ENCODE measurements around the gene CEP295NL. TPM values are rescaled to one million over a fixed set of nuclear protein-coding genes. Genes with fewer than 3 reads are reported as not detected.

The CEP295NL gene
- total and polyA plus RNA-seq, 2 of the 8 experiments (the other 6 are each of a cell fraction or from before 2014, with no cell fraction given) = 0.06 to 2.0 TPM

DNA sequence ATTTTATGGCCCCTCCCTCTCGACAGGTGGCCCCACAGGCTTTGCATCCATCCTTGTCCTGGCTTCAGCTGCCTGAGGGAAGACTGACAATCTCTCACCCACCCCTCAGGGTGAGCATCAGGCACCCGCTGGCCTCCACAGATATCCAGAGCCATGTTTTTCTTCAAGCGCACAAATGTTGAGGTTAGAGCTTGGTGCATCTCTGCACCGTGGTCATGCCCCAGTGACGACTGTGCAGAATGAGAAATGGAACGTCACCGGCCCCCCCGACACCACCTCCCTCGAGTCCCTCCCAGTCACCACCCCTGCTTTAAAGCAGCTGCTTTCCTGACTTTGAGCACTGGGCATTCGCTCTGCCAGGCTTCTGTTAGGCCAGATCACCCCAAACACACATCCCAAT, 42.0 kb upstream of the CEP295NL start:
- H3K4ac ChIP-seq (replicated peaks; ENCODE audit: insufficient read length, low read depth, low read length) = no peak overlapping the region
- ChIA-PET POLR2A (ENCODE audit: partially characterized antibody) (interaction anchor here (0.9 kb wide), 1 partner anchor 222 kb away, joined by 4 read pairs; no protein-coding TSS in a partner anchor), CTCF (ENCODE audit: partially characterized antibody) (interaction anchor here (1.2 kb wide), 1 partner anchor 8 kb away, joined by 3 read pairs; no protein-coding TSS in a partner anchor)
- no peaks in the 10 kb centered on the region for H3K36me3 ChIP-seq (ENCODE audit: control insufficient read depth in 2 of 4, insufficient read depth in 4 of 4, low read length in 3 of 4)
- H3K27ac ChIP-seq (ENCODE audit: low read depth, low read length) = no peak overlapping the region
- H3K9me3 ChIP-seq (ENCODE audit: insufficient read depth in 2 of 2, low read depth in 1 of 2, low read length in 1 of 2) = peaks cover 0 to 1% of the 10 kb centered on the region in 2 experiments; a peak in 1 of 4 replicates
- H3K56ac ChIP-seq (replicated peaks; ENCODE audit: insufficient read length, low read depth, low read length) = no peak overlapping the region
- no peak overlapping the region for H3K4me3 ChIP-seq (ENCODE audit: extremely low read depth in 1 of 4, insufficient read depth in 2 of 4, low read depth in 3 of 4, low read length in 4 of 4)
- H2BK5ac ChIP-seq (ENCODE audit: low read depth, low read length) = no peak overlapping the region
- H2AK5ac ChIP-seq (ENCODE audit: low read depth, low read length) = no peak overlapping the region
- no peak overlapping the region for H3K23ac ChIP-seq (ENCODE audit: insufficient read length)
- no peaks in the 10 kb centered on the region for H3K27me3 ChIP-seq (replicated peaks in 1 of 4; ENCODE audit: control insufficient read depth in 3 of 4, extremely low read depth in 1 of 4, insufficient read depth in 3 of 4, low read length in 3 of 4)
- no peak overlapping the region for H3K14ac ChIP-seq (ENCODE audit: insufficient read length)
- H4K91ac ChIP-seq (replicated peaks; ENCODE audit: insufficient read length, low read length) = no peak overlapping the region
- H3K79me1 ChIP-seq (ENCODE audit: low read depth, low read length) = no peaks in the 10 kb centered on the region
- no peaks in the 10 kb centered on the region for H3K4me1 ChIP-seq (replicated peaks in 1 of 4; ENCODE audit: control insufficient read depth in 3 of 4, insufficient read depth in 4 of 4, low read length in 3 of 4)
- no peaks in the 10 kb centered on the region for H3K79me2 ChIP-seq (ENCODE audit: control insufficient read depth in 1 of 2, insufficient read depth in 2 of 2, low read length in 2 of 2)
- no peak overlapping the region for H3K4me2 ChIP-seq (ENCODE audit: insufficient read depth in 1 of 2, low read depth in 2 of 2, low read length in 2 of 2)
- H3K23me2 ChIP-seq (ENCODE audit: low read depth, low read length) = no peaks in the 10 kb centered on the region
- H4K5ac ChIP-seq (ENCODE audit: insufficient read length, low read depth, low read length) = no peak overlapping the region
- no peak overlapping the region for H2BK12ac ChIP-seq (ENCODE audit: low read depth, low read length)
- no peak overlapping the region for H3K9ac ChIP-seq (replicated peaks in 1 of 4; ENCODE audit: extremely low read depth in 1 of 4, low read depth in 3 of 4, low read length in 3 of 4)
- DNase-seq (ENCODE audit: low read depth in 1 of 2, low spot score in 2 of 2) (no peak), FAIRE-seq (no peak)
- H2BK15ac ChIP-seq (ENCODE audit: low read length) = no peak overlapping the region
- H2BK20ac ChIP-seq (ENCODE audit: low read length) = no peak overlapping the region
- no peak for TF ChIP-seq SIX5 (IDR thresholded peaks at IDR 0.05; ENCODE audit: low read depth, low read length)
- TF ChIP-seq, protein P1, sequence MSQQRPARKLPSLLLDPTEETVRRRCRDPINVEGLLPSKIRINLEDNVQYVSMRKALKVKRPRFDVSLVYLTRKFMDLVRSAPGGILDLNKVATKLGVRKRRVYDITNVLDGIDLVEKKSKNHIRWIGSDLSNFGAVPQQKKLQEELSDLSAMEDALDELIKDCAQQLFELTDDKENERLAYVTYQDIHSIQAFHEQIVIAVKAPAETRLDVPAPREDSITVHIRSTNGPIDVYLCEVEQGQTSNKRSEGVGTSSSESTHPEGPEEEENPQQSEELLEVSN (IDR thresholded peaks at IDR 0.05) = no peak
- TF ChIP-seq KDM4A (IDR thresholded peaks at IDR 0.05; ENCODE audit: low read depth, low read length, severe bottlenecking) = no peak
- TF ChIP-seq FOSL1 (IDR thresholded peaks at IDR 0.05; ENCODE audit: insufficient read depth, low read depth, low read length) = no peak
- no peak for TF ChIP-seq PHF8 (conservative IDR thresholded peaks at IDR 0.05; ENCODE audit: low read depth, low read length)
- TF ChIP-seq TCF12 (IDR thresholded peaks at IDR 0.05; ENCODE audit: low read depth, low read length) = no peak
- no peak for TF ChIP-seq SRF (IDR thresholded peaks at IDR 0.05; ENCODE audit: low read depth, low read length)
- no peak for TF ChIP-seq TBP (IDR thresholded peaks at IDR 0.05; ENCODE audit: low read depth, low read length)
- TF ChIP-seq NANOG (IDR thresholded peaks at IDR 0.05; ENCODE audit: insufficient read depth, low read depth, low read length, poor library complexity, severe bottlenecking) = no peak
- H3K18ac ChIP-seq (ENCODE audit: extremely low read depth, low read length) = no peak overlapping the region
- H2BK120ac ChIP-seq (replicated peaks; ENCODE audit: low read depth, low read length) = no peak overlapping the region
- no peak overlapping the region; the same call in 1 of the 2 replicates for H4K8ac ChIP-seq (ENCODE audit: extremely low read depth, insufficient read depth, low read length)
- no peak overlapping the region for H2AFZ ChIP-seq (ENCODE audit: low read length)
- WGBS, 2 experiments (ENCODE audit: extremely low coverage in 1 of 2, insufficient coverage in 1 of 2, insufficient read length in 1 of 2, insufficient replicate concordance in 2 of 2, low coverage in 1 of 2, low lambda C conversion rate in 2 of 2, missing lambda C conversion rate in 1 of 2) = 81% methylated on average over 9 of the region's 10 CpGs; no CpG with 5 or more reads in 1 of the 2 experiments
- peaks cover 0 to 1% of the 10 kb centered on the region in 2 experiments for H4K20me1 ChIP-seq (replicated peaks in 1 of 2; ENCODE audit: control insufficient read depth in 1 of 2, insufficient read depth in 2 of 2, low read length in 2 of 2)

Data from H1 (cell line).